ENCODE results near the gene MPST. TPM values are rescaled to one million over a fixed set of nuclear protein-coding genes. Genes with fewer than 3 reads are reported as not detected.
A peak's percentile ranks its signal among the peaks of the same experiment; 100 is the strongest.

MPST gene
- total RNA-seq, 2 donors from 2014 or later: 102 to 116 TPM

DNA sequence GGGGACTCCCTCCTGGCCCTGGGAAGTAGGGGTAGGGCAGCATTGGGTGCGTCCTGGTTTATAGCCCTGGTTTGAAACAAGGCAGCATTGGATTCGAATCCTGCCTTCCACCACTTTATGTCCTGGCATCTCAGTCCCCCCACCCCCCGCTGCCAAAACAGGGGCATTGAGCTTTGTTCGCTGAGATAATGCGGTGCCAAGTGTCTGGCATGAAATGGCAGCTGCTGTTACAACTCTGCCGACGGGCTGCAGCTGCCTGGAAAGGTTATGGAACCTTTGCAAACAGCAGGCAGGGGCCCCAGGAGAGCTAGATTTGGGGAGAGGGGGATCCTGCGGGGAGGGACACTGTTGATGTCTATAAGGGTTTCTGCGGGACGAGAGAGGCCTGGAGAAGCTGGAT, 2.2 kb upstream of the MPST start:
- Histone ChIP-seq H3K4me3 (peak overlapping the region in 1 of 2 donors; percentile 1), H3K27ac (peak overlapping the region in 1 of 2 donors; percentile 32), H3K9me3 (no peaks in the 10 kb centered on the region), H3K27me3 (no peaks in the 10 kb centered on the region), H3K4me1 (peaks cover 0 to 71% of the 10 kb centered on the region in 2 donors), H3K36me3 (no peaks in the 10 kb centered on the region)
- TF ChIP-seq, protein P1, sequence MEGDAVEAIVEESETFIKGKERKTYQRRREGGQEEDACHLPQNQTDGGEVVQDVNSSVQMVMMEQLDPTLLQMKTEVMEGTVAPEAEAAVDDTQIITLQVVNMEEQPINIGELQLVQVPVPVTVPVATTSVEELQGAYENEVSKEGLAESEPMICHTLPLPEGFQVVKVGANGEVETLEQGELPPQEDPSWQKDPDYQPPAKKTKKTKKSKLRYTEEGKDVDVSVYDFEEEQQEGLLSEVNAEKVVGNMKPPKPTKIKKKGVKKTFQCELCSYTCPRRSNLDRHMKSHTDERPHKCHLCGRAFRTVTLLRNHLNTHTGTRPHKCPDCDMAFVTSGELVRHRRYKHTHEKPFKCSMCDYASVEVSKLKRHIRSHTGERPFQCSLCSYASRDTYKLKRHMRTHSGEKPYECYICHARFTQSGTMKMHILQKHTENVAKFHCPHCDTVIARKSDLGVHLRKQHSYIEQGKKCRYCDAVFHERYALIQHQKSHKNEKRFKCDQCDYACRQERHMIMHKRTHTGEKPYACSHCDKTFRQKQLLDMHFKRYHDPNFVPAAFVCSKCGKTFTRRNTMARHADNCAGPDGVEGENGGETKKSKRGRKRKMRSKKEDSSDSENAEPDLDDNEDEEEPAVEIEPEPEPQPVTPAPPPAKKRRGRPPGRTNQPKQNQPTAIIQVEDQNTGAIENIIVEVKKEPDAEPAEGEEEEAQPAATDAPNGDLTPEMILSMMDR (IDR thresholded peaks at IDR 0.05): no peak
- DNase-seq (ENCODE audit: low spot score): no peak

DNA sequence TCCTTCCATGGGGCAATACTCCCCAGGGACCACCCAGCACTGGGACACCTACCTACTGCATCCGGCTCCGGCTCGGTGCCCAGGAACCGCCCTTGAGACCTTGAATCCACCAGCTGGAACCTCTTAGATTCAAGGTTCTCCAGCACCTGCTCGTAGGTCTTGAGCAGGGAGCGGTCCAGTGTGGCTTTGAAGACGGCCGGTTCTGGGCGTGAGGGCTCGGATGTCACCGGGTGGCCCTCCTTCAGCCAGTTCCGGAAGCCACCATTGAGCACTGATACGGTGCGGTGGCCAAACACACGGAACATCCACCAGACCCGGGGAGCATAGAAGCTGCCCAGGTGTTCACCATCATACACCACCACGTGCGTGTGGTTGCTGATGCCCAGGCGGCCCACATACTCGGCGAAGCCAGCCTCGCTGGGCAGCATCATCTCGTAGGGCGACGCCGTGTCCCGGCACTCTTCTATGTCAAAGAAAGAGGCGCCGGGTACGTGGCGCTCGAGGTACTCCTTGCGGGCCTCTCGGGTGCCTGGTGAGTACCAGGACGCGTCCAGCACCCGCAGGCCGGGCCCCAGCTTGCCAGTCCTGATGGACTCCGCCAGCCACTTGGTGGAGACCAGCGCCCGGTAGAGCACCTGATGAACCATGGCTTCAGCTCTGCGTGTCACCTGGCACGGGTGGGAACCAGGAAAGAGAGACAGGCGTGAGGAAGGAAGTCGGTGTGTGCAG, 1.3 kb upstream of the MPST start:
- TF ChIP-seq, protein P1 (IDR thresholded peaks at IDR 0.05): no peak
- DNase-seq (ENCODE audit: low spot score): no peak
- no peaks in the 10 kb centered on the region for H3K36me3 ChIP-seq
- no peaks in the 10 kb centered on the region for H3K9me3 ChIP-seq
- no peaks in the 10 kb centered on the region for H3K27me3 ChIP-seq
- peaks cover 0 to 71% of the 10 kb centered on the region in 2 donors for H3K4me1 ChIP-seq
- H3K27ac ChIP-seq: peak overlapping the region; percentile 89 to 93
- peak overlapping the region; percentile 89 to 97 for H3K4me3 ChIP-seq

DNA sequence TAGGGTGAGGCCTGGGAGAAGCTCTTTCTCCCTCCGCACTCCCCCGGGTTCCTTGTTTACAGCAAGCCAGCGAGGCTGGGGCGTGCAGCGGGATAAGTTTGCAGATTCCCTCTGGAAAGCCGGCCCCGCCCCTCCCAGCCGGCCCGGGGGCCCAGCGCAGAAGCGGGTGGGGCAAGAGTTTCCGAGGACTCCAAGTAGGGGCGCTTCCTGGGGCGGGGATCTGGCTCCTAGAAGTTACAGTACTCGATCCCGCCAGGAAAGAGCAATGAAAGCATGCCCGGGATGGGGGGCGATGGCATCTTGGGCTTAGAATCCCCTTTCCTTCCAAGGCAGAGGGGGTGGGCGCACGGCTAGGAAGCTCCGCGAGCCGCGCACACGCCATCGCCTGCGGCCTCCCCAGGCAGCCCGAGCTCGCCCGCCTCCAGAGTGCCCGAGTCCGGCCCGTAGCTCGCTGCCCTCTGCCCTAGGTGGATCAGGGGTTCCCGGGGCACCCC, 680 bp upstream of the MPST start:
- H3K27me3 ChIP-seq: no peaks in the 10 kb centered on the region
- H3K36me3 ChIP-seq: no peaks in the 10 kb centered on the region
- peak; percentile 75 for DNase-seq (ENCODE audit: low spot score)
- H3K9me3 ChIP-seq: no peaks in the 10 kb centered on the region
- peak overlapping the region; percentile 89 to 93 for H3K27ac ChIP-seq
- TF ChIP-seq, protein P1 (IDR thresholded peaks at IDR 0.05): no peak
- peaks cover 0 to 77% of the 10 kb centered on the region in 2 donors for H3K4me1 ChIP-seq
- peak overlapping the region; percentile 89 to 97 for H3K4me3 ChIP-seq

DNA sequence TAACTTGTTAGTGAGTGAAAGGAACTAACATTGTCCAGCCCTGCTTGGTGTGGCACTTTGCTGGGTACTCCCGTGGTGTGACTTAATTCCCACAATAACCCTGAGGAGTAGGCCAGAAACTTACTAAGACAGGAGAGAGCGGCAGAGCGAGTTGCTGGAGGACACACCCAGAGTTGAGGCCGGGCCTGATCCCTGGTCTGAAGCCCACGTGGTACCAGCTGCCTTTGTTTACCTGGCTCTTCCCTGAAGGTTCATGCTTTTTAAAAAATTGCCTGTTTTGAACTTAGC, 594 bp downstream of the MPST start:
- TF ChIP-seq, protein P1 (IDR thresholded peaks at IDR 0.05): no peak
- Histone ChIP-seq H3K27ac (peak overlapping the region; percentile 89 to 95), H3K27me3 (no peaks in the 10 kb centered on the region), H3K4me1 (peaks cover 0 to 74% of the 10 kb centered on the region in 2 donors), H3K9me3 (no peaks in the 10 kb centered on the region), H3K4me3 (peak overlapping the region; percentile 89 to 97), H3K36me3 (peaks cover 9% of the 10 kb centered on the region)
- DNase-seq (ENCODE audit: low spot score): no peak

DNA sequence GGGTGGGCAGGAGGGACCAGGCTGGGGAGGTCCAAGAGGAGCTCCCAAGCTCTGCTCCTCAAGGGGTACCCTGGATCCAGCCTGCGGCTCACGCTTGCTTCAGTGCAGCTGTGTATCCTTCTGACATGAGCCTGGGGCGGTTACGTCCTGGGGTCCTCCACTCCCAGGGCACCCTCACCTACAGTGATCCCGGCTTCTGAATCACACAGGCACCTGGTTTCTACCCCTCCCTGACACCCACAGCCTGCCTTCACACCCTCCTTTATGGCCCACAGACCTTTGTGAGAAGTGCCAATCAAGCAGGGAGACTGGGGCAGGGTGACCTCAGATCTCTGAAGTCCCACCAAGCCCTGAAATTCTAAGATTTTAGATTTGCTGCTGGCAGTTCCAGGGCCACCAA, 1.5 kb downstream of the MPST start:
- TF ChIP-seq, protein P1 (IDR thresholded peaks at IDR 0.05): no peak
- H3K36me3 ChIP-seq: peaks cover 15% of the 10 kb centered on the region
- H3K27ac ChIP-seq: peak overlapping the region in 1 of 2 donors; percentile 89
- H3K9me3 ChIP-seq: no peaks in the 10 kb centered on the region
- H3K4me1 ChIP-seq: peaks cover 0 to 79% of the 10 kb centered on the region in 2 donors
- DNase-seq (ENCODE audit: low spot score): no peak
- no peaks in the 10 kb centered on the region for H3K27me3 ChIP-seq
- peak overlapping the region in 1 of 2 donors; percentile 97 for H3K4me3 ChIP-seq
